DND-41 (cell line): ENCODE results near the gene ADAM30.

Experiments used
- ATAC-seq: fragments of 200-7000 bp; cut with Tn5 transposase; 3 replicates; pipeline ENCODE4 v1.9.1; 2021; ENCODE audit warnings: low read depth; ENCODE audit not compliant: insufficient read depth
- DNase-seq: peaks from one replicate; pipeline ENCODE4 v3.0.0-alpha.2; 2020
- H2AFZ ChIP-seq: 2 replicates; pipeline ENCODE4 v1.6.0; 2012; ENCODE audit warnings: low read depth, low read length
- H3K27ac ChIP-seq: 2 replicates; pipeline ENCODE4 v1.5.1; 2012; ENCODE audit warnings: low read length, inconsistent platforms
- H3K27me3 ChIP-seq: fragments of 200-600 bp; sonication (generic); 2 replicates; pipeline ENCODE4 v1.6.0; 2012; ENCODE audit warnings: low read length, mild to moderate bottlenecking, inconsistent platforms; ENCODE audit not compliant: insufficient read depth, poor library complexity
- H3K36me3 ChIP-seq: 2 replicates; pipeline ENCODE4 v1.5.1; 2012; ENCODE audit warnings: low read length, inconsistent platforms; ENCODE audit not compliant: insufficient read depth
- H3K4me1 ChIP-seq: 2 replicates; pipeline ENCODE4 v1.5.1; 2012; ENCODE audit warnings: mild to moderate bottlenecking, low read length; ENCODE audit not compliant: insufficient read depth
- H3K4me2 ChIP-seq: 2 replicates; pipeline ENCODE4 v1.6.0; 2012; ENCODE audit warnings: mild to moderate bottlenecking, moderate library complexity, low read length, inconsistent platforms; ENCODE audit not compliant: insufficient read depth
- H3K4me3 ChIP-seq, 2 experiments: fragments of 200-600 bp in 1 of 2; shearing (Covaris generic) in 1 of 2; 2 replicates each; pipeline ENCODE4 v1.5.1; 2012 to 2016; ENCODE audit warnings: inconsistent platforms in 2 of 2, low read length in 2 of 2, mild to moderate bottlenecking in 2 of 2, low read depth in 1 of 2, moderate library complexity in 1 of 2
- H3K79me2 ChIP-seq: 2 replicates; pipeline ENCODE4 v1.6.0; 2012; ENCODE audit warnings: low read length, inconsistent platforms; ENCODE audit not compliant: insufficient read depth
- H3K9ac ChIP-seq: 2 replicates; pipeline ENCODE4 v1.6.0; 2012; ENCODE audit warnings: low read depth, mild to moderate bottlenecking, inconsistent platforms, low read length, moderate library complexity
- H3K9me3 ChIP-seq: 2 replicates; pipeline ENCODE4 v1.5.1; 2012; ENCODE audit warnings: low read length, moderate library complexity, mild to moderate bottlenecking, inconsistent platforms; ENCODE audit not compliant: insufficient read depth, severe bottlenecking
- H4K20me1 ChIP-seq: 2 replicates; pipeline ENCODE4 v1.6.0; 2012; ENCODE audit warnings: low read length; ENCODE audit not compliant: insufficient read depth
- CTCF ChIP-seq: IDR thresholded peaks from 2 replicates; pipeline ENCODE4 v1.5.1; 2012; ENCODE audit warnings: borderline replicate concordance, low read length, moderate library complexity, mild to moderate bottlenecking; ENCODE audit not compliant: poor library complexity, severe bottlenecking; ENCODE audit errors: extremely low read depth
- EZH2 ChIP-seq: IDR thresholded peaks from 3 replicates; pipeline ENCODE4 v1.6.1; 2012; ENCODE audit warnings: borderline replicate concordance, low read depth, mild to moderate bottlenecking, moderate library complexity, low read length, inconsistent platforms; ENCODE audit not compliant: severe bottlenecking

ADAM30 gene

DNA sequence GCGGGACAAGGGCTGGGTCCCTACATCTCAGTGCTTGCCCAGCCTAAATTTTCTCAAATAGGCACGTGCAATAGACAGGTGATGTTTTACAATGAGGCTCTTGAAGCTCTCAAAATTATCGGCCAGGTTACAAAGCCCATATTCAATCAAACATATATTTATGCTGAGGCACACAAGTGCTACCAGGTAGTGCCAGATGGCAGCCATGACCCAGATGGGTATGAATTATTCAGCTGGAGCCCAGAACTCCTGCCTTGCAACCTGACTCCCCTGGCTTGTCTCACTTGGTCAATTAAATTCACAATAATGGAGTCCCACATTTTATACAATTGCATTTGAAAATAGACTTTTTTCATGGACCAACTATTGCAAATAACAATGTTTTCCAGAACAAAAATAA lies 12.3 kb upstream of the ADAM30 start:
- DNase-seq, result no peak
- TF ChIP-seq EZH2 (no peak), CTCF (no peak)
- ATAC-seq, result no peak

GRCh38 chr1:119906927-119907652 lies 10.8 kb upstream of the ADAM30 start:
- H2AFZ ChIP-seq, result no peak overlapping the region
- H3K9ac ChIP-seq, result no peak overlapping the region
- H3K27ac ChIP-seq, result no peak overlapping the region
- peaks cover 2% of the 10 kb centered on the region for H3K9me3 ChIP-seq
- H3K27me3 ChIP-seq, result no peaks in the 10 kb centered on the region
- no peak overlapping the region for H3K4me3 ChIP-seq
- no peaks in the 10 kb centered on the region for H4K20me1 ChIP-seq
- H3K79me2 ChIP-seq, result no peaks in the 10 kb centered on the region
- DNase-seq, result no peak
- TF ChIP-seq EZH2 (no peak), CTCF (no peak)
- no peak for ATAC-seq
- H3K4me2 ChIP-seq, result no peak overlapping the region
- H3K36me3 ChIP-seq, result no peaks in the 10 kb centered on the region
- H3K4me1 ChIP-seq, result peaks cover 4% of the 10 kb centered on the region

More for the DNA sequence above, 12.3 kb upstream of the ADAM30 start:
- H3K4me1 ChIP-seq, result peaks cover 4% of the 10 kb centered on the region
- H3K4me2 ChIP-seq, result no peak overlapping the region
- no peak overlapping the region for H3K27ac ChIP-seq
- no peak overlapping the region for H2AFZ ChIP-seq
- no peaks in the 10 kb centered on the region for H3K27me3 ChIP-seq
- peaks cover 2% of the 10 kb centered on the region for H3K9me3 ChIP-seq
- no peak overlapping the region for H3K9ac ChIP-seq
- H3K36me3 ChIP-seq, result peaks cover 2% of the 10 kb centered on the region; the same call in 1 of the 2 replicates
- no peaks in the 10 kb centered on the region for H4K20me1 ChIP-seq
- no peak overlapping the region for H3K4me3 ChIP-seq
- H3K79me2 ChIP-seq, result no peaks in the 10 kb centered on the region

GRCh38 chr1:119903443-119903835 lies 7.1 kb upstream of the ADAM30 start:
- no peak overlapping the region for H3K27ac ChIP-seq
- no peaks in the 10 kb centered on the region for H3K36me3 ChIP-seq
- no peaks in the 10 kb centered on the region for H3K79me2 ChIP-seq
- TF ChIP-seq CTCF (no peak), EZH2 (no peak)
- no peak for ATAC-seq
- peaks cover 2% of the 10 kb centered on the region for H3K9me3 ChIP-seq
- H3K9ac ChIP-seq, result no peak overlapping the region
- no peaks in the 10 kb centered on the region for H3K27me3 ChIP-seq
- H3K4me1 ChIP-seq, result no peaks in the 10 kb centered on the region
- no peak overlapping the region for H3K4me2 ChIP-seq
- DNase-seq, result no peak
- no peak overlapping the region for H2AFZ ChIP-seq
- no peak overlapping the region for H3K4me3 ChIP-seq
- H4K20me1 ChIP-seq, result no peaks in the 10 kb centered on the region
